HG03354 (cell line): Measurements from ENCODE around the gene XAGE3.
"Not testable (repeated sequence)": the region's sequence is repeated elsewhere in the genome, so short reads cannot be mapped to it uniquely, and the experiment has no call there.

Source experiments
- ATAC-seq: cut with Tn5 transposase; IDR thresholded peaks from one replicate; pipeline ENCODE4 v1.9.1; 2021; ENCODE audit warnings: mild to moderate bottlenecking; ENCODE audit not compliant: unreplicated experiment, poor library complexity, severe bottlenecking

Gene XAGE3

DNA sequence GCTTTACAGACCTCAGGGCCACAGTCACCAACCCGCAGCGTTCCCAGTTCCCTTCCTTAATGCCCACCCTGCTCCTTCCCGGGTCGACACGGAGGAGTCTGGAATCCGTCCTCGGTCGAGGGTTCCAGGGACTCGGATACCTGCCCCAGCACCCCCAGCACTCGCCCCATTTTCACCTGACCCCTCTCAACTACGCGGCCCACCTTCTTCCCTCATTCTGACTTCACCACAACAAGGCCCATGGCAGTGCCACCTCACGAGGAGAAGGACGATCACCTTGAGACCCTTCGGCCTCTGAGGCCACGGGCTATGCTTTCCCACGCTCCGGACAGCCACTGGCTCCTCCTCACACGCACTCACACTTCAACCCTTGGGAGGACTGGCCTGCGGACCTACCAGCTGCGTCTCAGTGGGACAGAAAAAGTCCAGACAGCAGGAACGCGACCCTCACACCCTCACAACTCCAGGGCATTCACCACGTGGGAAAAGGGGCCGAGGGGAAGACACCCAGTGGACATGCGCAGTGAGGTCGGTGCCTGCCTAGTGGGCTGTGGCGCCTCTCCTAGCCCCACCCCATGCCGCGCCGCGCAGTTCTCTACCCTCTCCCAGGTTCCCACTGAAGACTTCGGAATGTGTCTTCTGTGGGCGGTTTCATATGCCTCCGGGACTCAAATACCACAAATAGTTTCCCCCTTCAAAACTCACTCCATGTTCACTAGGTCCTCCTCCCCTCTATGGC lies at the start of gene XAGE3:
XAGE3 (minus strand) TSS at position 474 of the 739 bp plus-strand sequence. CDS start 950 bp downstream, outside the sequence.
- no peak for ATAC-seq

DNA sequence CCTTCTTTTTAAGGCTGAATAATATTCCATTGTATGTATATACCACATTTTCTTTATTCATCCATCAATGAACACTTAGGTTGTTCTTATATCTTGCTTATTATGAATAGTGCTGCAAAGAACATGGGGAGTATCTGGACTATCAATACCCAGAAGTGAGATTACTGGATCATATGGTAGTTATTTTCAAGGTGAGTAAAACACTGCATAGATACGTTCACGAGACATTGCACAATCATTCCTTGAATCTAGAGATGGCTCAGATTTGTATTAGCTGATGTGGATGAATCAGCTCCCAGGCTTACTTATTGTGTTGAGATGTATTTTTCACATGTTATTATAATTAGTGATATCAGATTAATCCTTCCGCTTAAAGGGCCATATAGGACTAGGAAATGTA lies 46.8 kb upstream of the XAGE3 start:
- ATAC-seq = not testable (repeated sequence)

DNA sequence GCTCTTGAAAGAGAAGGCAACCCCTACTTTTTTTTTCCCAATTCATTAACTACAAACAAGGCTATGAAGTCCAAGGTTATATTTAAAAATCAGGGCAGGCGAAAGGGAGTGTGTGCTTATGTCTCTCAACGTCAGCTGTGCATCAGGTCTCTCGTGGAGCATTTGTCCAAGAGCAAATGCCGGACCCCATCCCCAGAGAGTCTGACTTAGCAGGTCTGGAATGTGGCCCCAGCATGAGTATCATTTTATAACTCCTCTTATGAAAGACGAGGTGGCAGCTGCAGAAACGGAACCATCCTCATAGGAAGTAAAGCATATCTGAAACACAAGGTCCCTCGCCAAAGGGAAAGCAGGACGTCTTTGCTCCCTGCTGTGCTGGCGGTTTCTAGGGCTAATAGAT lies 45.8 kb upstream of the XAGE3 start:
- ATAC-seq = not testable (repeated sequence)

GRCh38 chrX:52909313-52909969 lies 41.6 kb upstream of the XAGE3 start:
- not testable (repeated sequence) for ATAC-seq

DNA sequence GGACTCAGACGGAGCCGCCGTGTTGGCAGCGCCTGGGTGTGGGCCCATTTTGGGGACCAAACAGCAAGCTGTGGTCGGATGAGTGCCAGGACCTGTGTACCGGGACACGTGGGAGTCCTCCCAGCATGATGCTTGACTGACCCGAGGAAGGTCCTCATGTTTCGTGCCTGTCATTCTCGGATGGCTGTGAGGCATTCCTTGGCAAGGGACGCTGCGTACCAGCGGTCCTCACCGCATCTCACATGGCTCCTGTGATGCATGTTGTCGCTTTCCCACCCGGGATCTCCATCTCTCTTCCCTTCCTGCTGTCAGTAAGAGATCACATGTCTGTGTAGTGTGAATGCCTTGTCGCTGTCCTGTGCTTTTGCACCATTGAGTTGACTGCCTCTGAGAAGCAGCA lies 40.0 kb upstream of the XAGE3 start:
- not testable (repeated sequence) for ATAC-seq

DNA sequence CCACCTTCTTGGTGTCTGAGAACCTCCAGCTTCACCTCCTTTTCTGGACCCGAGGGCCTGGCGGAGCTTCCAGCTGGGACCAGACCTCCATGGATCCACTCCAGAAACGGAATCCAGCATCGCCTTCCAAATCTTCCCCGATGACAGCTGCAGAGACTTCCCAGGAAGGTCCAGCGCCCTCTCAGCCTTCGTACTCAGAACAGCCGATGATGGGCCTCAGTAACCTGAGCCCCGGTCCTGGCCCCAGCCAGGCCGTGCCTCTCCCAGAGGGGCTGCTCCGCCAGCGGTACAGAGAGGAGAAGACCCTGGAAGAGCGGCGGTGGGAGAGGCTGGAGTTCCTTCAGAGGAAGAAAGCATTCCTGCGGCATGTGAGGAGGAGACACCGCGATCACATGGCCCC lies 39.3 kb upstream of the XAGE3 start:
- not testable (repeated sequence) for ATAC-seq

DNA sequence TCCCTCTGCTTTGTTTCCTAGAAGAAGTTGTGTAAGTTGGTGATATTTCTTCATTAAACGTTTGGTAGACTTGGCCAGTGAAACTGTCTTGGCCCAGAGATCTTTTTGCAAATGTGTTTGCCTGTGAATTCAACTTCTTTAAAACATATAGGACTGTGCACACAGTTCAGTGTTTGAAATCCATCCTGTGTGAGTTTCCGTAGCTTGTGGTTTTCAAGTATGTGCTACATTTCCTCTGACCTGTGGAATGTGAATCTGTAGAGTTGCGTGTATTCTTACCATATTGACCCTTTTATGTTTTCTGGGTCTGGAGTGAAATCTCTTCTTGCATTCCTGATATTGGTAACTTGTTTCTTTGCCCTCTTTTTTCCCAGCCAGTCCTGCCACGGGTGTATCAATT lies 38.2 kb upstream of the XAGE3 start:
- not testable (repeated sequence) for ATAC-seq

DNA sequence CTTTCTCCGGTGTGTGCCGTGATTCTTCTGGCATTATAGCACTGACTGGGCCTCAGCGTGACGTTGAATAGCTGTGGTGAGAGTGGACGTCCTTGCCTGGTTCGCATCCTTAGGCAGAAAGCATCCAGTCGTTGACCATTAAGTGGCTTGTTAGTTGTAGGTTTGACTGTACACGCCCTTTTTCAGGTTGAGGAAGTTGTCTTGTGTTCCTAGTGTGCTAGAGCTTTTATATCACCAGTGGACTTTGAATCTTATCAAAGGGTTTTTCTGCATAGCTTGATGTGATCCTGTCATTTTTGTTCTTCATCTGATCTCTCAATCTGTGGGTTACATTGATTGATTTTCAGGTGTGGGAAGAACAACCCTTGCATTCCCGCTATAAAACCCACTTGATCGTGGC lies 37.6 kb upstream of the XAGE3 start:
- not testable (repeated sequence) for ATAC-seq

- peak; percentile 89 for ATAC-seq
Observed at GRCh38 chrX:52896855-52897709, 29.2 kb upstream of the XAGE3 start, which contains the start of gene FAM156B. Gene FAM156B (plus strand): TSS chrX:52897330. CDS start chrX:52907226, 9,896 bp downstream.

DNA sequence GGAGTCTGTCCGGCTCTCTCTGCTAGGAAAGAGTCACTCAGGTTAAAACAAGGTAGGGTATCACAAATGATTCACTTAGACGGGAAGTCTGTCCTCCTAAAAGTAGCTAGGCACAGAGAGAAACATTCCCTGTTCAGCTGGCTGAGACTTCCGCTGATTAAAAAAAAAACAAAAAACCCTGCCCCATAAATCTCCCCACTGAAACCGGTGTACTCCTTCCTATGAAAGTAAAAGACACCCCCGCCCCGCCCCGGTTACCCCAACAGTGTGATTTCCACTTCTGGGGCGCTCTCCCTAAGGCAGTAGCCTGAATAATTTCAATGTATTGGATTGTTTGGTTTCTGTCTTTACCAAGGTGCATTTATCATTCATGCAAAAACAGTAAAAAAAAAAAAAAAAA lies 28.6 kb upstream of the XAGE3 start:
- peak; percentile 28 for ATAC-seq

- ATAC-seq = not testable (repeated sequence)
Observed at GRCh38 chrX:52888090-52888489, 20.2 kb upstream of the XAGE3 start.

DNA sequence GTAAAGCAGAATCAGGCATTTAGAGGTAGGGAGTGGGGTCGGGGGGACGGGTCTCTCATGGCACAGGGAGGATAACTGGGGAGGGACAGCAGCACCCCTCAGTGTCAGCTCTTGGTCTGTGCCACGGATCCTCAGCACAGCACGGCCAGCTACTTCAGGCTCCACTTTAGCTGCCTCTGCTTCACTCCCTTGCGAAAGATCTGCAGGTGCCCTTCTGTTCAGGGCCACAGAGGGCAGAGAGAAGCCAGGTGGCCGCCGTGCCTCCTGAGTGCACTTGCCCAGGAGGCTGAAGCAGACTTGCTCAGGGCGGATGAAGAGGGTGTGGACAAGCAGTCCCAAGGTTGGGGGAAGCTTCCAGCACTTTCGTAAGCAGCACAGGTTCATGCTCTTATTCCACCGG lies 19.6 kb upstream of the XAGE3 start:
- ATAC-seq = not testable (repeated sequence)

GRCh38 chrX:52876386-52876785 lies 8.5 kb upstream of the XAGE3 start:
- not testable (repeated sequence) for ATAC-seq

GRCh38 chrX:52875436-52875835 lies 7.6 kb upstream of the XAGE3 start:
- not testable (repeated sequence) for ATAC-seq

- ATAC-seq = no peak
Observed at GRCh38 chrX:52874661-52875060, 6.8 kb upstream of the XAGE3 start.

DNA sequence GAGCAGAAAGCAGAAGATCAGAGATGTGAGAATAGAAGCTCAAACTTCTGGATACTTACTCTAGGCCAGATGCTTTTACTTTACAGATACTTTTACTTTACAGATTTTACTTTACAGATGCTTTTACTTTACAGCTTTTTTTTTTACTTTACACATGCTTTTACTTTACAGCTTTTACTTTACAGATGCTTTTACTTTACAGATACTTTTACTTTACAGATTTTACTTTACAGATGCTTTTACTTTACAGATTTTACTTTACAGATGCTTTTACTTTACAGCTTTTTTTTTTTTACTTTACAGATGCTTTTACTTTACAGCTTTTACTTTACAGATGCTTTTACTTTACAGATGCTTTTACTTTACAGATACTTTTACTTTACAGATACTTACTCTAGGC lies 5.9 kb upstream of the XAGE3 start:
- not testable (repeated sequence) for ATAC-seq

DNA sequence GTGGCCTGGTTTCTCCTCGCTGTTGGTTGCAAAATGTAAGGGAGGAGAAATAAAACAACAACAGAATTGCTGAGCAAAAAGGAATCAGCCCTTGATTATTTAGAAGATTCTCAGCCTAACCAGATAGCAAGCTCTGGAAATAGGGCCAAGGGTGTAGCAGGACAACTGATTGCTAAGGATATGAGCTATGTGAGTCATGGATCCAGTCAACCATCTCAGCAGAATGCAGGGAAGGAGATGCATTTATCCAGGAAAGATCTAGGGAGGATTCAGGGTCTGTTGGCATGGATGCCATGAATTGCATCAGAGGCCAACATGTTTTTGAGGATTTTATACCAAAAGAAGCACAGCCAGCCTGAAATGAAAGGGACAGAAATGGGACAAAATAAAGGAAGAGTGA lies 2.2 kb upstream of the XAGE3 start:
- ATAC-seq = no peak

DNA sequence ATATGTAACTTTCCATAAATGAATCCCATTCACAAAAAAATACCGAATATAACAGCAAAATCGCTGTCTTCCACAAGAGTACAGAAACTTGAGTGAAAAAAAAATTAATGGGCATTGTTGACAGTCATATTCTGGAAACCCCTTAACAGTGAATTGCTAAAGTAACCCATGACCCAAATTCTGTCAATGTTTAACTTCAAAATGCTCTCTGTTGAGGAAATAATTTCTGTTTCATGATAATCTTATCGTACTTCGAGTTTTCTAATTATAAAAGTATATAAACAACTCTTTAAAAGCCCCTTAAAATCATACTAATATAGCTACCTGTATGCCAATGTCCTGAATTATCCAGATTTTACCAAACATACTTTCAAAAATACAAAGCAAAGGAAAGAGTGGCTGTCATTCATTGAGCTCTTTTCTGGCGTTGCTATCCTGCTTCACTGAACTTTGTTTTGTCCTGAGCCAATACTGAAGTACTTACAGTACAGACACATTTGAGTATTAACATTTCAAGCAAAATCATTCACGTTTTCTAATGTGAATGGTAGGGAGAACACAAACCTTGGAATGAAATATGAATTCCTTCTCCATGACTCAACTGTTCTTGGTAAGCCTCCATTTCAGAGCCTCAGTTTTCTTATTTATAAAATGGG lies 2.4 kb downstream of the XAGE3 start:
- no peak for ATAC-seq

DNA sequence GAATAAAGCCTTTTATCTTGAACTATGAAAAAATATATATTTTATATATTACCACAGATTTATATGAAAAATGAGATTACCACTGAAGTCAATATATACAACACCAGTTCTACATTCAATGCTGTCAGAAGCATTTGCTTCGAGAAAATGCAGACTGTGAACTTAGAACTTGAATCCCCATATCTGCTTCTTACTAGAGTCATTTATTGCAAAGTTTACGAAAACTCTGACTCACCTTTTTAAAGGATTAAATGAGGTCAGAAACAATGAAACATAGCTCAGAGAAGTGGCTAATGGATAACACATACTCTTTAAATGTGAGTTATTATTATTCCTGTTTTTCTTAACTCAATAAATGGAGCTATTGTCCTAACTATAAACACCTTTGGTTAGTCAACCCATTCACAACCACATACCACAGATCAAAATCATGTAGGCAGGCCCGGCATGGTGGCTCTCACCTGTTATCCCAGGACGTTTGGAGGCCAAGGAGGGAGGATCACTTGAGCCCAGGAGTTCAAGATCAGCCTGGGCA lies 10.8 kb downstream of the XAGE3 start:
- not testable (repeated sequence) for ATAC-seq
